Measurements from ENCODE around the gene DDX20. TPM values are rescaled to one million over a fixed set of nuclear protein-coding genes. Genes with fewer than 3 reads are reported as not detected.

DDX20 gene, protein sequence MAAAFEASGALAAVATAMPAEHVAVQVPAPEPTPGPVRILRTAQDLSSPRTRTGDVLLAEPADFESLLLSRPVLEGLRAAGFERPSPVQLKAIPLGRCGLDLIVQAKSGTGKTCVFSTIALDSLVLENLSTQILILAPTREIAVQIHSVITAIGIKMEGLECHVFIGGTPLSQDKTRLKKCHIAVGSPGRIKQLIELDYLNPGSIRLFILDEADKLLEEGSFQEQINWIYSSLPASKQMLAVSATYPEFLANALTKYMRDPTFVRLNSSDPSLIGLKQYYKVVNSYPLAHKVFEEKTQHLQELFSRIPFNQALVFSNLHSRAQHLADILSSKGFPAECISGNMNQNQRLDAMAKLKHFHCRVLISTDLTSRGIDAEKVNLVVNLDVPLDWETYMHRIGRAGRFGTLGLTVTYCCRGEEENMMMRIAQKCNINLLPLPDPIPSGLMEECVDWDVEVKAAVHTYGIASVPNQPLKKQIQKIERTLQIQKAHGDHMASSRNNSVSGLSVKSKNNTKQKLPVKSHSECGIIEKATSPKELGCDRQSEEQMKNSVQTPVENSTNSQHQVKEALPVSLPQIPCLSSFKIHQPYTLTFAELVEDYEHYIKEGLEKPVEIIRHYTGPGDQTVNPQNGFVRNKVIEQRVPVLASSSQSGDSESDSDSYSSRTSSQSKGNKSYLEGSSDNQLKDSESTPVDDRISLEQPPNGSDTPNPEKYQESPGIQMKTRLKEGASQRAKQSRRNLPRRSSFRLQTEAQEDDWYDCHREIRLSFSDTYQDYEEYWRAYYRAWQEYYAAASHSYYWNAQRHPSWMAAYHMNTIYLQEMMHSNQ
- 21.3 and 24.3 TPM in 2 replicates for polyA plus RNA-seq (2014; cell fraction: cytosol; rRNA removed)
- 40.4 and 50.3 TPM in 2 replicates for polyA plus RNA-seq (2014; cell fraction: nucleus; rRNA removed)

DNA sequence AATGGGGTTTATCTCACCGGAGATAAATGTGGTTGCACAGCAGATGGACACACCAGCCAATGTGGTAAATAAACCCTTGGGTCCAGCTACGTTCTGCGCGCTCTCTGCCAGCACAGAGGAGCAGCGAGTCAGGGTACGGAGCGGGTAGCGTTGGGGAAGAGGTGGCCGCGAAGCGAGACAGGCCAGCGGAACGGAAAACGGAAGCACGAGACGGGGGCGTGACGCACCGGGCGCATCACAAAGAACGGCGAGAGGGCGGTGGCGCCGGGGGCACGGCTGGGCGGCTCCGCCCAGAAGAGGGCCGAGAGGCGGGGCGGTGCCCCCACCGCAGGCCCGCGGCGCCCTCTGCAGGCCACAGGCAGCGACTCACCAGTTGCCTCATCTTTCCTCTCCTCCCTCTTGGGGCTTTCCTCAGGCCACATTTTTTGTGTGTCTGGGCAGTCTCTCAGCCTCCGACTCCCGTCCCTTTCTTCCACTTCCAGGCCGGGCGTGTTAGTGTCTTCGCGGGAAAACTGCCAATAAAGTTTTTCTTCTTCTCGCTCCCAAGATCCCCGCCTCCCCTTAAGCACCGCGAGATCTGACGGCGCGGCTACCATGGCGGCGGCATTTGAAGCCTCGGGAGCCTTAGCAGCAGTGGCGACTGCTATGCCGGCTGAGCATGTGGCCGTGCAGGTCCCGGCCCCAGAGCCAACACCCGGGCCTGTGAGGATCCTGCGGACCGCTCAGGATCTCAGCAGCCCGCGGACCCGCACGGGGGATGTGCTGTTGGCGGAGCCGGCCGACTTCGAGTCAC, at the start of gene DDX20:
Gene DDX20, plus strand, starts transcription at position 571 of the 793 bp plus-strand sequence. Its CDS starts 24 bp downstream, at position 595.
- DNase-seq (ENCODE audit: low spot score): peak; percentile 96

DNA sequence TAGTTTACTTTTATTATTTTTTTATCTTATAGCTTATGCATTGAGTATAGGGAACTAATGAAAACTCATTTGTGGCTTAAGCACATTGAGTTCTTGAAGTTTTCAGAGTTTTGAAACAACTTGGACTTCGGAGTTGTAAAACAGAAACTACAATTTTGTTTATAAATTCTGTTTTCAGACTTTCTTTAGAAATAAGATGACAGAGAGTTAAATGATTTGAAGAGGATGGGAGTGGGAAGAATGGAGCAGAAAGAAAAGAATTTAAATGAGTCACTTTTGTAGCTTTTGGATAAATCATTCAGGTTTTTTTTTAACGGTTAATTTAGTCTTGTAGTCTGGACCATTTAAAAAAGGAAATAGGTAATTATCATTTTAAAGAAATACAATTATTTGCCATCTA, 48.8 kb upstream of the DDX20 start:
- no peak for DNase-seq (ENCODE audit: low spot score)

DNA sequence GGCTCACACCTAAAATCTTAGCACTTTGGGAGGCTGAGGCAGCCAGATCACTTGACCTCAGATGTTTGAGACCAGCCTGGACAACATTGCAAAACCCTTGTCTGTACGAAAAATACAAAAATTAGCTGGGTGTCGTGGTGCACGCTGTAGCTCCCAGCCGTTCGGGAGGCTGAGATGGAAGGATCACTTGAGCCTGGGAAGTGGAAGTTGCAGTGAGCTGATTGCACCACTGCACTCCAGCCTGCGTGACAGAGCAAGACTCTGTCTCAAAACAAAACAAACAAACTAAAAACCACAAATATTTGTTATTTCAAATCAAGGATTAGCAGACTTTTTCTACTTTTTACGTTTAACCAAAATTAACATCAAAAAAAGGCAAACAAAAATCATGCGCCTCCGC, 47.8 kb upstream of the DDX20 start:
- no peak for DNase-seq (ENCODE audit: low spot score)

DNA sequence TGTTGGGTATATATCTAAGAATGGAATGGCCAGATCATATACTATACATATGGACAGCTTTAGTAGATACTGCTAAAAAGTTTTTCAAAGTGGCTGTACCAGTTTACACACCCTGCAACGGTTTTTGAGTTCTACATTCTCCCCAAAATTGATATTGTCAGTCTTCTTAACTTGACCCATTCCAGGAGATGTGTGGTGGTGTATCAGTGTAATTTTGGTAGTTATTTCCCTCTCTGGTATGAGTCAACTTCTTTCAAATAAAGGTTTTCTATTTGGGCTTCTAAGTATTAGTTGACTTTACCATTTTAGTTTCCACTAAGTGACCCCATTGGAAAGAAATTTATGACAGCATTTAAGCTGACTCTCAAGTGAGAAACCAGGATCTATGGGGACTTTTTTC, 45.7 kb upstream of the DDX20 start:
- no peak for DNase-seq (ENCODE audit: low spot score)

DNA sequence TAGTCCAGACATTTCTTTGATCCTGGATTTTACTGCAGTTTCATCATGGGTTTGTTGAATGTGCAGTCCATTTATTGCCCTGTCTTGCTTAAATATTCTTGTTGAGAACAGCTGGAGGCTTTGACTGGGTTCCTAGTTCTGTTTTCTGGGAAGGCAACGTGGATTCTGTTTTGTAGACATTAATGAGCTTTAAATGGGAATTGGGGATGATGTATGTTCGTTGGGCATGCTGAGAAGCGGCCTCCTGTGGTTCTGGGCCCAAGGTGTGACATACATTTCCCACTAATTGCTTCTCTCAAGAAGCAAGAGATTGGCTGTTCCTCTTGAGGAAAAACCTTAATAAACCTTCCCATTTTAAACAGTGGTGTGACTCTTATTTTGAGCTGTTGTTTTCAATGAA, 39.4 kb upstream of the DDX20 start:
- no peak for DNase-seq (ENCODE audit: low spot score)

DNA sequence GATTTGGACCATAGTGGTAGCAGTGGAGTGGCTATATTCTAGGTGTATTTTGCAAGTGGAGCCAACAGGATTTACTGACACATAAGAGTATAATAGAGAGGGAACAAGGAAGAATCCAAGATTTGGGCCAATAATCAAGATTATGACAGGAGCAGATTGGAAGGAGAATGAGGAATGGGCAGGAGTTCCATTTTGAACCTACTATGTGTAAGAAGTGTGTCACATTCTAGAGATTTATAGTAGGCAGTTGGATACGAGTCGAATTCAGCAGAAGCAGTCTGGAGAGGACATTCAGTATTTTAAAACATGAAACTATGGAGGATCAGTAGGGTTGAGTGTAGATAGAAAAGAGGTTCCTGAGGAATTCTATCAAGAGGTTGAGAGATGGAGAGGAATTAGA, 38.3 kb upstream of the DDX20 start:
- DNase-seq (ENCODE audit: low spot score): no peak

DNA sequence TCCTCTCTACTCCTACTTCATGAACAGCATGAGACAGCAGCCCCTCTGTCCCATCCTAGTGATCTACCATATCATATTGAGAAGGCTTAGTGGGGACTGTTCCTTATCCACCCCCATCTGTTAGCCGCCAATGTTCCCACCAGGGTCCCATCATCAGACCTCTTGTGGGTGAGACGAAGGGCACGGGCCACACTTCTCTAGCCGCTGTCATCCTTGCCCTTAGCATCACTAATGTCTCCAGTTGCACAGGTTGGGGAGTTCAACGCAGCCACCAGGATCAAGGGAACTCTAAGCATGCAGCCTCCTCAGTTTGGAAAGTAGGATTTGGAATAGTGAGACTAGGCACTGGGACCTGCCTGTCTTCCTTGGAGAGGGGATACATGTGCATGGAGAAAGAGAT, 36.6 kb upstream of the DDX20 start:
- DNase-seq (ENCODE audit: low spot score): no peak

DNA sequence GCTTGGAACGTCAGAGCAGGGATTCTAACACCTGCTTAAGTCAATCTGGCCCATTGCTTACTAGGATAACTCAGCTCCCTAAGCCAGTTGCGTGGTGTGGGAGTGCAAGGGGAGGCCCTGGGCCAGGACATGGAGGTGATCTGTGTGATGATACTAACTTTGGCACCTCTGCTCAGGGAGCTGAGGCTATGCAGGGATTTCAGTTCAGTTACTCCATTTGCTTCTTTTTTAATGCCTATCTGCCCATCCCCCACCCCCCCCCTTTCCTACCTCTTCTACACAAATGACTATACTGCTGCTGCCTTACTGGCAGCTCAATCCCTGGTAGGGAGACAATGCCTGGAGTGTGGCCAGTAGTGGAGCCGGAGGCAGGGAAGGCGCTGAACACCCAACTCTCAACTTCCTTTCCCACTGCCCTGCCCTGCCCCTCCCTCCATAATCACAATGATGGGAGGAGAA, 36.0 kb upstream of the DDX20 start:
- no peak for DNase-seq (ENCODE audit: low spot score)

DNA sequence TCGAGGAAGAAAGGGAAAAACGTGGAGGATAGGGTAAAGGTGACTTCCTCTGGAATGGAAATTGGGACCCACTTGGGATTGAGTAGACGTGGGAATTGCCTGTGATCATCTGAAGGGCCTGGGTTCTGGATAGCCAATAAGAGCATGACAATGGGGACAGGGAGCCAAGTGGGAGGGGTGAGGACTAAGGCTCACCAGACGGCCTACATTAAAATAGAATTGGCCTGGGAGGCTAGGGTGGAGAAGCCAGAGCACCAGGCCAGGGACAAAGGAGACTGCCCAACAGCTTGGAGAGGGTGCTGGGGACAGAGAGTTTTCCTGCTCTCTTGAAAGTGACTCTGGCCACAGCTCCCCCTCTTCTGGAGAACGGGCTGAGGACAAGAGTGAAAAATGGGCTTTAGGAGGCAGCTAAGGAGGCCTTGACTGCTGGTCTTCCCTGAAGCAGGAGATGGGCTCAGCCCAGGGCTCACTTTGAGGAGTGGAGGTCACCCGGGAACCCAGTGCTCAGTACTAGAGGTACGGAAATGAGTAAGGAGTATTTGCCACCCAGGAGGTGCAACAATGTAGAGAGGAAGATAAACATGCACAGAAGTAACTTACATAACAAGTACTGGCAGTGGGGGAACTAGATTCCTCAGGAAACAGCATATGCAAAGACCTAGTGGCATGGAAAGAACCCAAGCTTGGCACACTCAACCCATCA, 35.3 kb upstream of the DDX20 start:
- no peak for DNase-seq (ENCODE audit: low spot score)

DNA sequence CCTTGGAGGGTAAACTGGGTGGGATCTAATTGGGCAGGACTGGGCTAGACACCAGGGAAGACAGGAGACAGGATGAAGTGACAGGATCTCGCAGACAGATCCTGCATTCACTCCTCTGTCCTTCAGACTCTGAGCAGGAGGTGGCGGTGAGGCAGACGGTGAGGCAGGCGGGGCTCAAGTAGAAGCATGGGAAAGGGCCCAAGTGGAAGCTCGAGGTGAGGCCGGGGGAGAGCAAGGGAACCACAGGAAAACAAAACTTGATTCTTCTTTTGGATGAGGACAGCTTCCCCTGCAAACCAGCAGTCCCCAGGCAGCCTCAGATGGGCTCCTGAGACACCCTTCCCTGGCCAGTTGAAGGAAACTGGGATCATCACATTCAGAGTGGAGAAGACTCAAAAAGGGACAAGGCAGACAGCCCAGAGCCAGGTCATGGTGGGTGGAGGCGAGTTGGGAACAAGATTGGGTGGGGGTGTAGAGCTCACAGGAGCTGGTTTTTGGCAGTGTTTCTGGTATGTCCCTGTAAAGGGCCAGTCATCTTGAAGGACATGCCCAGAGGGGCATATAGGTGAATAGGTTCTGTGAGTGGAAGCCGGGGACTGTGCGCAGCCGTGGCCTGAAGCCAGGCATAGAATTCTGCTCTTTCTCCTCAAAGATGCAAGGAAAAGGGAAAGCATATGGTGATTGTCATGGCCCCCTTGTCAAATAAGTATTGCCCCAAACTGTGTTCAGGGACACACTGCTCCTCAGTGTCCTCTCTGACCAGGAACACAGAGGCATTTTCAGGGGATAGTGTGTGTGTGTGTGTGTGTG, 34.5 kb upstream of the DDX20 start:
- no peak for DNase-seq (ENCODE audit: low spot score)

DNA sequence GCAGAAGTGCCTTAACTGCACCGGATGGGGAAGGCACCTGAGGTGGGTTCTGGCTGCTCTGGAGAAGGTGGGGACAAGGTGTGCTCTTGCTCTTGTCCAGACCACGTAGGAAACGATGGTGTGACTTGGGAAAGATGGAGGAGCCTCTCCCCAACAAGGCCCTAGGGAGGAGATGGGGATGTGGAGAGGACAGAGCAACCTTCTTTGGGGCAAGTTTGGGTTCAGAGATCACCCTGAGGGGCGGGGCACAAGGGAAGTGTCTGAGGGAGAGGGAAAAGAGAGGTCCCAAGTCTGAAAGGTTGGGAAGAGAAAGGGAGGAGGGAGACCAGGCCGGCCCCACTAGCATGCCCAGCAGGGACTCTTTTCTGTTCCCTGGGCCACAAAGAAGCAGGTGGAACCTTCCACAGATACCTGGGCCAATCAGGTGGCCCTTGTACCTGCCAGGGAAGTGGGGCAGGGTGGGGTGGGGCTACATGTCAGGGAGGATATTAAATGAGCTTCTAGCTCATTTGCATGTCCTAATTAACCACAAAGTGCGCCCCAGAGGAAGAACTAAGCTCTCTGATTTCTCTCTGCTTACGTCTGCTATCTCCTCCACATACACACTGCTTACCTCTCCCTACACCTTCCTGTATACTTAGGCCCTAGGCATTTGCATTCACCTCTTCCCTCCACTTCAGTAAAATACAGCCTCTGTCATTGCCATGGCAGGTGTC, 32.5 kb upstream of the DDX20 start:
- no peak for DNase-seq (ENCODE audit: low spot score)

DNA sequence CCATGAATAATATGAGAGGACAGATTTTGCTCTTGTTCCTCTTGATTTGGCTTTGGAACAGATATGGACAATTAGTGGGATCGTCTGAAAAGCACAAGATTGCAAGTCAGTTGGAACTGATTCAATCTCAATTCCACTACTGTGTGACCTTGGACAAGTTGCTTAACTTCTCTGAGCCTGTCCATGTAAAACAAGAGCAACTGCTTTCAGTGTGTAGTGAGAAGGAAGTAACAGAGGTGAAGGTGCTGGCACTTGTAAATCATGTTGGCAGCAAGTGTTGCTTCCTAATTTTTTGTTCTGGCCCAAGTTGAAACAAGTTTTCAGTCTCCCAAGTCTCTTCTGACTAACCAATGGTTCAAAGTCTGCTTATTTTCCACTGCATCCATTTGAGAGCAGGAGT, 31.8 kb upstream of the DDX20 start:
- DNase-seq (ENCODE audit: low spot score): no peak

DNA sequence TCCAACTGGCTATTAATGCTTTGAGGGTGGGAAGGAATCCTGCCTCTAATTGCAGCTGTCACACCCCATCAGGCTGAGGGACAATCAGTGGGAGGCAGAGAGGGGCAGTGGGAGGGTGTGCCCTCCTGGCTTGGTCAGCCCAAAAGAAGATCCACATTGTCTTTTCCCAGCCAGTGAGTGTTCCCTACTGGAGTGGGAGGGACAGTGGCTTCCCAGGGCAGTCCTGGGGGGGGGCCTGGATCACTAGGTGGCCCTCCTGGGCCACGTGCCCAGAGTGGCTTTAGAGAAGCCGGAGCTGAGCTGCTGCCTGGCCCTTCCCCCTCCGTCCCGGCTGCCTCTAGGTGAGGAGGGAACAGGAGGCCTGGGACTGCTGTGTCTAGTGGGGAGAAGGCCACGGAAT, 30.5 kb upstream of the DDX20 start:
- DNase-seq (ENCODE audit: low spot score): no peak

DNA sequence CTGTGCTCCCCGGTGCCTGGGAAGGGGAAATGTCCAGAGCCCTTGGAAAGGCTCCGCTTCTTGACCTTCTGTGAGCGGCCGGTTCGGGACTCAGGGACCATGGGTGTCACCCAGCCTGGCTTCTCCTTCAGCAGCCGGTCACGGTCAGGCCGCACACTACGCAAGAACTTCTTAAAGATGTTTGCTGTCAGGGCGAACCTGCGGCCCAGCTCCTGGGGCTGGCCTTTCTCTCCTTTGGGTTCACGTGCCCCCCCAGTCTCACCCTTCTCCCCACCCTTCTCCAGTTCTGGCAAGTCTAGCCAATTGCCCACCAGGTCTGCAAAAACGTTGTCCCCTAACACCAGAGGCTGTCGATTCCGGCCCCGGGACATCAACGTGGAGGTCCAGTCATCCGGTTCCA, 28.6 kb upstream of the DDX20 start:
- no peak for DNase-seq (ENCODE audit: low spot score)

DNA sequence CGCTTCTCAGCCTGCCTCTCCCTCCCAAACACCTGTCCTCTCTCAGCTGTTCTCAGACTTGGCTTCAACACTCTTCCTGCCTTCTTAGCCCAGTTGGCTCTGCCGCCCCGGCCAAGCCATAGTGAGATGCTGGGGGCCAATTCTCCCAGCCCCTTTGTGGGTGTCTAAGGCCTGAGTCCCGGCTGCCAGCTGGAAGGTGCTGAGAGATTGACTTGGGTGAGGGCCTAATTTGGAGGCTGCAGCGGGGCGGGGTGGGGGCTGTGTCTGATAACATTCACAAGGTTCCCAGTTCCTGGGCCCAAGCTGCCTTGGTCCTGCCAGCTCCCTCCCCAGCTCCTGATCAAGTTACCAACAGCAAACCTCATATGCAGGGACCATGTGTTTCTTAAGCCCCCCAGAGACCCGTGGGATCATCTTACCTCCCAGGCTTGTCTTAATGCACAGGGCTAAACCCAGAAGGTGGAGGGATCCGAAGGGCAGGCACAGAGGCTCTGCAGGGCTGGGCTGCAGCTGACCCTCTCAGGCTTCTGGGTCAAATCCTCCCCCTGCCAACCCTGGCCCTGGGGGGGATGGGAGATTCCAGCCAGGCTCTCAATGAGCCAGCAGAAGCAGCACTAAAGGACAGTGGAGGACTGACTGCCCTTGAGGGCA, 26.3 kb upstream of the DDX20 start:
- DNase-seq (ENCODE audit: low spot score): peak; percentile 56

DNA sequence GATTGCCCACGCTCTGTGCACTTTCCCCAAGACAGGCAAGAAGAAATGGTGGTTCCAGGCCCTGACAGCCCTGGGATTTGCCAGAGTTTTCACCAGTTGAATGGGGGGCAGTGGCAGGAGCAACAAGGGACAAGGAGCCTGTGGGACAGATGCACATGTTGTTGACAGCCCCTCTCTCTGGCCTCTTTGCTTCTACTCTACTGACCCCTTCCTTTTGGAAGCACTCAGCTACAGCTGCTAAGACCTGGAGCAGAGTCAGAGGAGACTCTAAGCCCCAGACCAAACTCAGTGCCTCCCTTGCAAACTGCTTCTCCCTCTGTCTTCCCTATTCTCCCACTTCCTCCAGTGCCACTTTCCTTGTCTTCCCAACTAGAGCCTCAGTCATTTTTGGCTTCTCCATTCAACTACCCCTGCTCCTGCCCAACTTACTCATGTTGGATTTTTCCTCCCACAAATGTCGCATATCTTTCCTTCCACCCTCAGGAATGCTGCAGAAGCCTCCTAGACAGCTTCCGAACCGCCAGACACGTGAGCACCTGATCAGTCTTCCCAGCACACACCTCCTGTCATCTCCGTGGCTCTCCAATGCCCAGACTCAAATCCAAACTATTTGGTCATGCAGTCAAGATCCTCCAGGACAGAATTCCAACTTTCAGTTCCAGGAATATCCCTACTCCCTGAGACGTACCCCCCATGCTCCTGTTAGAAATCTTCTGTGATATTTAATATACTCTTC, 25.6 kb upstream of the DDX20 start:
- no peak for DNase-seq (ENCODE audit: low spot score)

DNA sequence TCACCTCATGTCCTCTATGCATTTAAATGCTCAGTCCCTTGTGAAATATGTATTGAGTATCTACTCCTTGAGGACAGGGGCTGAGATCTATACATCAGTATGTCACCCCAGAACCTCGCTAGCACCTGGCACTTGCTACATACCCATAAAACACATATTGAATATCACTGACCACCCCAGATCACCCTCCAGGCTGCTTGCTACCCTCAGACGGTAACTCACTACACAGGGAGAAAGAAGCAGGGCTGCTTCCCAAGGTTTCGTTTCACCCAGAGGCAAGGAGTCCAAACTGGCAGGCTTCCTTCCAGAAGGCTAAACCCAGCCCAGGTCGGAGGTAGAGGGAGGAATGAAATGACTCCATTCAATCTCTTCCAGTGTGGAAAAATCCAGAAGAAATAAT, 25.0 kb upstream of the DDX20 start:
- DNase-seq (ENCODE audit: low spot score): no peak

DNA sequence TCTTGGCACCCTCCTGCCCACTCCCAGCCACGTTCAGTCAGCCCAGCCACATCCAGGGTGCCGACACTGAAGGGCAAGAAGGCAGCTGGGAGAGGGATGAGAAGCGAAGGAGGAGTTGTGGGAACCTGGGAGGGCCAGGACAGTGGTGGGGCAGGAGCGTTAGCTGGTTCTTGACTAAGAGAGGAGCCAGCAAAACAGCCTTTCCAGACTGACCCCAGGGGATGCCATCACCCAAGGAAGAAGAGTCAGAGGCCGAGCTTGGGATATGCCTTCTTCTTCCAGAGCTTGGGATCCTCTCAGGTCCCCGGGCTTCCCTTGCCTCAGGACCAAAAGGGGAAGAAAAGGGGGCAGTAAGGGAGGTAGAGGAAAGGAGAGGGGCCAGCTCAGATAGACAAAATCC, 23.7 kb upstream of the DDX20 start:
- no peak for DNase-seq (ENCODE audit: low spot score)

All from SK-N-DZ (cell line).